ENCODE data around the gene DNM3. TPM values are rescaled to one million over a fixed set of nuclear protein-coding genes. Genes with fewer than 3 reads are reported as not detected.

DNM3 gene
- polyA plus RNA-seq, 1 donor: 3.9 TPM

GRCh38 chr1:172107316-172107975, 266.1 kb downstream of the DNM3 start:
- no peak for DNase-seq

- no peak for DNase-seq
Observed at GRCh38 chr1:172108161-172108893, 267.0 kb downstream of the DNM3 start.

- DNase-seq: no peak
Observed at GRCh38 chr1:172109359-172109758, 268.1 kb downstream of the DNM3 start.

GRCh38 chr1:172112576-172112975, 271.3 kb downstream of the DNM3 start:
- no peak for DNase-seq

GRCh38 chr1:172117800-172118199, 276.5 kb downstream of the DNM3 start:
- DNase-seq: no peak

- no peak for DNase-seq
Observed at GRCh38 chr1:172118618-172119017, 277.3 kb downstream of the DNM3 start.

- no peak for DNase-seq
Observed at GRCh38 chr1:172119184-172119583, 277.9 kb downstream of the DNM3 start.

- DNase-seq: no peak
Observed at GRCh38 chr1:172120381-172120780, 279.1 kb downstream of the DNM3 start.

- no peak for DNase-seq
Observed at GRCh38 chr1:172121081-172121717, 279.9 kb downstream of the DNM3 start.

- DNase-seq: no peak
Observed at GRCh38 chr1:172122381-172122780, 281.1 kb downstream of the DNM3 start.

- no peak for DNase-seq
Observed at GRCh38 chr1:172125250-172125649, 284.0 kb downstream of the DNM3 start.

GRCh38 chr1:172125812-172126430, 284.6 kb downstream of the DNM3 start:
- no peak for DNase-seq

- DNase-seq: no peak
Observed at GRCh38 chr1:172132836-172133235, 291.5 kb downstream of the DNM3 start.

- no peak for DNase-seq
Observed at GRCh38 chr1:172134087-172134731, 292.9 kb downstream of the DNM3 start.

GRCh38 chr1:172135076-172135672, 293.9 kb downstream of the DNM3 start:
- no peak for DNase-seq

GRCh38 chr1:172135978-172136610, 294.8 kb downstream of the DNM3 start:
- no peak for DNase-seq

- no peak for DNase-seq
Observed at GRCh38 chr1:172136925-172137324, 295.6 kb downstream of the DNM3 start.

GRCh38 chr1:172137703-172138454, 296.6 kb downstream of the DNM3 start:
- no peak for DNase-seq

GRCh38 chr1:172138634-172139033, 297.3 kb downstream of the DNM3 start:
- DNase-seq: no peak

GRCh38 chr1:172139196-172139595, 297.9 kb downstream of the DNM3 start:
- DNase-seq: no peak

GRCh38 chr1:172140072-172140471, 298.8 kb downstream of the DNM3 start:
- DNase-seq: no peak
